LoVo (cell line): ENCODE data around the gene ERGIC3.

Source experiments
- DNase-seq: peaks from one replicate; pipeline ENCODE4 v3.0.0-alpha.2; 2016; ENCODE audit warnings: low spot score

ERGIC3 gene

DNA sequence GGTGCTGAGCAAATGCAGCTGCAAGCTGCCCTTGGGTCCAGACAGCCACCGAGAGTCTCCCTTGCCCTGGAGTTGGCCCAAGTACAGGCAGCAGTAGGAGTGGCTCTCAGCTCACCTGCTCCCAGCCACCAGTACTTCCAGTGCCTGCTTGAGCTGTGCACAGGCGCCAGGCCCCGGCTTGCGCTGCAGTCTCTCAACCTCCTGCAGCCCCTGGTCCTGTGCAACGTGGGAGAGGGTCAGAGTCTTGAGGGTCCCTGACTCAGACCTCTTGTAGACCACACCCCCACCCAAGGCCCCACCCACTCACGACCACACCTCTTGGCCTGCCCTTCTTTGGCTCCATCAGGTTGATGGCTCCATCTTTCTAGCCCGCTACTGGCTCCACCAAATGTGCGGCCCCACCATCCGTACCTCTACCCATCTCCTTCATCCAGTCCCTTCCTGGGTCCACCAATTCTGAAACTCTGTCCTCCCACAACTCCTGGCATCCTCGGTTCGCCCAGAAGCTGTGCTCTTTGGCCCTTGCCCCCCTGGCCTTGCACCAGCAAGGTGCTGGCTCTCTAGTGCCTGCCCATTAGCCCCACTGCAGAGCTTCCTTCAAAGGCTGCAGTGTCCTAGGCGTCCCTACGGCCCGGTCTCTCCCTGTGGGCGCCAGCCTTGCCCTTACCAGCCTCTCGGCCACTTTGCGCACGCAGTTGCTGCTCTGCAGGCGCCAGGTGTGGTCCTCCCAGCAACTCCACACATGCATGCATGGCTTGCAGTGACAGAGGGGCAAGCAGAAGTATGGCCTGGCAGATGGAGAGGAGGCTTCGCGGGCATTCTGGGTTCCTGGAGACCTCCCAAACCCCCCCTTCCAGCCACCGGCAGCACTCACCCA is 57.3 kb downstream of the ERGIC3 start:
- DNase-seq: no peak

- DNase-seq: no peak
These were observed 57.9 kb downstream of the ERGIC3 start for GRCh38 chr20:35599776-35600120.

DNA sequence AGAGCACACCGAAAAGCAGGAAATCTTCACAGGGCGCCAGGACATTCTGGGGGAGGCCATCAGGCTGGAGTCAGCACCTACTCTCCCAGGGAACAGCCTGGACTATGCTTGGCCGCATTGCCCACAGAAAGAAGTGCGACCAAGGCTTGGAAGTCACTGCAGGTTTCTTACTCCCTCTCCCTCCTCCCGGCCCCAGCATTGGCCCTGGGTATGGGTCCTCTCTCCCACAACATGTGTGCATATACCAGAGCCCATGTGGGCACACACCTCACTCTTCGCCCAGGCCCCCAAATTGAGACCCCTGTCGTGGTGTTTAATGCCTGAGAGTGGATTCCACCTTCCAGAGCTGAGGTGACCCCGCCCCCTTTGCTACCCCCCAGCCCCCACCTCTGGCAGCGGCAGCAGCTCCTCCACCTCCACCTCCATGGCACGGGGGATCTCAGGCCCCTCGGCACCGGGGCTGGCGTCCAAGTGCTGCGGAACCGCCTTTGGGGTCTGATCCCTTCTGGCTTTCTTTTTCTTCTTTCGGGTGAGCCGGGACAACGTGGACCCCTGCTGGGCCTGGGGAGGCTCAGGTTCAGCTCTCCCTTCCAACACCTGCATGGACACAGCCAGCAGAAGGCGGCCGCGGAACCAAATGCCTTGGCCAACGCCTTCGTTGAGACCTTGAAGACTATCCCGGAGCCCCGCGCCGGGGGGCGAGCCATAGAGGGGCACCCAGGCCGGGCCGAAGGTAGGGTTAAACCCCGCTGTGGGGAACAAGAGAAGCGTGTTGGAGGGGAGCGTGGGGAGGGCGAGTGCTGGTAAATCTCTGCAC is 58.5 kb downstream of the ERGIC3 start:
- no peak for DNase-seq

- no peak for DNase-seq
These were observed 59.4 kb downstream of the ERGIC3 start for GRCh38 chr20:35600993-35601973.

- DNase-seq: no peak
These were observed 60.1 kb downstream of the ERGIC3 start for GRCh38 chr20:35601990-35602389.

DNA sequence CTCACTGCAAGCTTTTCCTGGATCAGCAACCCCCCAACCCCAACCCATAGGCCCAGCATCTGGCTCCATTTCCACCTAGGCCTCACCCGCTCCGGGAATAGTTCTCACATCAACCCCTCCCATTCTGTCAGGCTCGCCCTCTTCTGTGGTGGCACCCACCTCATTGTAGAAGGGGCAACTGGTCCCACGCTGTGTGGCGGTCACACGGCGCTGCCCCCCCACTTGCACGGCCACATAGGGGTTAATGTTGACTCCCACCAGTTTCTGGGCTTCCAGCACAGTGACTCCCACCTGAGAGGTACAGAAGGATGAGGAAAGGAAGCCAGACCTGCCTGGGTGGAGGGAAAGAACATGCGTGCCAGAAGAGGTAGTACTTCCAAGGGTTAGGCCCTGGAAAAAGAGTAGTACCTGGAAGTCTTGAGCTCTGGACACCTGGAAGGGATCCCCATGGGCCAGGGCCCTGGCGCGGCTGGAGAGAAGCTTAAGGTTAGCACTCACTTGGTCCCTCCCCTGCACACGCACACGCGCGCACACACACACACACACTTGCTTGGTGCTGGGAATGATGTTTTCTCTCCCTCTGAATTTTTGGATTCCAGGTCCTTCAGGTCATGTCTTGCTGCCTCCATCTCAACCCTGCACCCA is 61.1 kb downstream of the ERGIC3 start:
- no peak for DNase-seq

- no peak for DNase-seq
These were observed 62.0 kb downstream of the ERGIC3 start for GRCh38 chr20:35603695-35604448.

DNA sequence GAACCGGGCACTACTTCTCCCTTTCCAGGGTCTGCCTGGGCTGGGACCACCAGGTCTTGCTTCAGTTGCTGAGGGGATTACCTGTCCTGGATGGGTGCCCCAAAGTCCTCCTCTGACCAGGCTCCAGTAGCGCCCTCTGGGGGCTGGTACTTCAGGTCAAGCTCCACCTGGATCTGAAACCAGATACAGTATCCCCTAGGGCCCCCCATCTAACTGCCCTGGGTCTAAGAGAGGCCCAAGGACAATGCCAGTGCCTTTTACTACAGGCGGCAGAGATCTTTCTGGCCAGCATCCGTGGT is 62.5 kb downstream of the ERGIC3 start:
- no peak for DNase-seq

DNA sequence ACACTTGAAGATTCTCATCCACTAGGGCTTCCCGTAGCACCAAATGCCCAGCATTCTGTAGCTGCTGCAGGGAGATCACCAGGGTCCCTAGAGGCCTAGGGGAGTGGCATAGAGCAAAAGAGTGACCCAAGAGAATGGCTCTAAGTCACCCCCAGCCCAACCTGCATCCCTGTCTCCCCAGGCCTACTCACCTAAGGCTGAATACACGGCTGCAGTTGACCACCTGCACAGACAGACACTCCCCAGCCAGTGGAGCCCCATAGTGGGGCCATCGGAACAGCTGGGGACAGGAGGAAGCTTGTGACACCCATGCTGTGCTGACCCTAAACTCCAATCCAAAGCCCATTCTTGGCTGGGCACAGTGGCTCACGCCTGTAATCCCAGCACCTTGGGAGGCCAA is 64.2 kb downstream of the ERGIC3 start:
- no peak for DNase-seq
